ENCODE results near the gene PCDHB2. TPM values are rescaled to one million over a fixed set of nuclear protein-coding genes. Genes with fewer than 3 reads are reported as not detected.
"Not testable (repeated sequence)": the region's sequence is repeated elsewhere in the genome, so short reads cannot be mapped to it uniquely, and the experiment has no call there.

Gene PCDHB2
- total and polyA plus RNA-seq, 8 donors = 0.43 to 3.3 (median 0.61) TPM; not detected in 3

- intact Hi-C loops (cut with DNase I; ENCODE audit: low total_unique reads) = no loop called here
- no peak for TF ChIP-seq POLR2A (IDR thresholded peaks at IDR 0.05)
- TF ChIP-seq EP300 (IDR thresholded peaks at IDR 0.05) = no peak
- TF ChIP-seq, protein P1, sequence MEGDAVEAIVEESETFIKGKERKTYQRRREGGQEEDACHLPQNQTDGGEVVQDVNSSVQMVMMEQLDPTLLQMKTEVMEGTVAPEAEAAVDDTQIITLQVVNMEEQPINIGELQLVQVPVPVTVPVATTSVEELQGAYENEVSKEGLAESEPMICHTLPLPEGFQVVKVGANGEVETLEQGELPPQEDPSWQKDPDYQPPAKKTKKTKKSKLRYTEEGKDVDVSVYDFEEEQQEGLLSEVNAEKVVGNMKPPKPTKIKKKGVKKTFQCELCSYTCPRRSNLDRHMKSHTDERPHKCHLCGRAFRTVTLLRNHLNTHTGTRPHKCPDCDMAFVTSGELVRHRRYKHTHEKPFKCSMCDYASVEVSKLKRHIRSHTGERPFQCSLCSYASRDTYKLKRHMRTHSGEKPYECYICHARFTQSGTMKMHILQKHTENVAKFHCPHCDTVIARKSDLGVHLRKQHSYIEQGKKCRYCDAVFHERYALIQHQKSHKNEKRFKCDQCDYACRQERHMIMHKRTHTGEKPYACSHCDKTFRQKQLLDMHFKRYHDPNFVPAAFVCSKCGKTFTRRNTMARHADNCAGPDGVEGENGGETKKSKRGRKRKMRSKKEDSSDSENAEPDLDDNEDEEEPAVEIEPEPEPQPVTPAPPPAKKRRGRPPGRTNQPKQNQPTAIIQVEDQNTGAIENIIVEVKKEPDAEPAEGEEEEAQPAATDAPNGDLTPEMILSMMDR (IDR thresholded peaks at IDR 0.05) = no peak
- no peak for TF ChIP-seq POLR2AphosphoS5 (IDR thresholded peaks at IDR 0.05)
- H3K9me3 ChIP-seq = peaks cover 13 to 77% (median 56%) of the 10 kb centered on the region in 4 donors
- WGBS, 5 donors = 18 to 26% (median 19%) methylated on average over 19 of the region's 19 CpGs
- peaks cover 0 to 45% (median 0%) of the 10 kb centered on the region in 3 donors for H3K27me3 ChIP-seq
- H3K4me3 ChIP-seq = peak within 1 kb of the TSS in 1 of 4 donors; percentile 17
- DNase-seq = peak in 1 of 2 donors; percentile 59
- H3K36me3 ChIP-seq = no peaks in the 10 kb centered on the region
- no peaks in the 10 kb centered on the region for H3K4me1 ChIP-seq
- H3K27ac ChIP-seq = no peak within 1 kb of the TSS
Observed at GRCh38 chr5:141100243-141100805, 5.9 kb downstream of the PCDHB2 start, which contains the start of gene PCDHB3. PCDHB3 (plus strand) TSS chr5:141100473; CDS start chr5:141100650, 177 bp downstream.

GRCh38 chr5:141101059-141101458 is 6.6 kb downstream of the PCDHB2 start:
- intact Hi-C loops (cut with DNase I; ENCODE audit: low total_unique reads) = no loop called here
- peaks cover 0 to 40% (median 0%) of the 10 kb centered on the region in 3 donors for H3K27me3 ChIP-seq
- no peak overlapping the region for H3K27ac ChIP-seq
- peak overlapping the region in 1 of 4 donors; percentile 17 for H3K4me3 ChIP-seq
- no peak for TF ChIP-seq POLR2A (IDR thresholded peaks at IDR 0.05)
- TF ChIP-seq, protein P1 (IDR thresholded peaks at IDR 0.05) = no peak
- TF ChIP-seq EP300 (IDR thresholded peaks at IDR 0.05) = no peak
- TF ChIP-seq POLR2AphosphoS5 (IDR thresholded peaks at IDR 0.05) = no peak
- no peaks in the 10 kb centered on the region for H3K36me3 ChIP-seq
- no peak for DNase-seq
- no peaks in the 10 kb centered on the region for H3K4me1 ChIP-seq
- peaks cover 9 to 70% (median 48%) of the 10 kb centered on the region in 4 donors for H3K9me3 ChIP-seq
- WGBS, 5 donors = 34 to 63% (median 41%) methylated on average over 20 of the region's 20 CpGs

DNA sequence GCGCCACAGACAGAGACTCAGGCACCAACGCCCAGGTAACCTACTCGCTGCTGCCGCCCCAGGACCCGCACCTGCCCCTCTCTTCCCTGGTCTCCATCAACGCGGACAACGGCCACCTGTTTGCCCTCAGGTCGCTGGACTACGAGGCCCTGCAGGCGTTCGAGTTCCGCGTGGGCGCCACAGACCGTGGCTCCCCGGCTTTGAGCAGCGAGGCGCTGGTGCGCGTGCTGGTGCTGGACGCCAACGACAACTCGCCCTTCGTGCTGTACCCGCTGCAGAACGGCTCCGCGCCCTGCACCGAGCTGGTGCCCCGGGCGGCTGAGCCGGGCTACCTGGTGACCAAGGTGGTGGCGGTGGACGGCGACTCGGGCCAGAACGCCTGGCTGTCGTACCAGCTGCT is 7.7 kb downstream of the PCDHB2 start:
- WGBS, 5 donors = 36 to 54% (median 40%) methylated on average over 1 to 39 of the region's 39 CpGs
- DNase-seq; H3K4me1 ChIP-seq; H3K27ac ChIP-seq; H3K4me3 ChIP-seq; H3K36me3 ChIP-seq; intact Hi-C loops (cut with DNase I; ENCODE audit: low total_unique reads): not testable (repeated sequence)
- Histone ChIP-seq H3K9me3 (peaks cover 9 to 67% (median 42%) of the 10 kb centered on the region in 4 donors), H3K27me3 (peaks cover 0 to 33% (median 0%) of the 10 kb centered on the region in 3 donors)

DNA sequence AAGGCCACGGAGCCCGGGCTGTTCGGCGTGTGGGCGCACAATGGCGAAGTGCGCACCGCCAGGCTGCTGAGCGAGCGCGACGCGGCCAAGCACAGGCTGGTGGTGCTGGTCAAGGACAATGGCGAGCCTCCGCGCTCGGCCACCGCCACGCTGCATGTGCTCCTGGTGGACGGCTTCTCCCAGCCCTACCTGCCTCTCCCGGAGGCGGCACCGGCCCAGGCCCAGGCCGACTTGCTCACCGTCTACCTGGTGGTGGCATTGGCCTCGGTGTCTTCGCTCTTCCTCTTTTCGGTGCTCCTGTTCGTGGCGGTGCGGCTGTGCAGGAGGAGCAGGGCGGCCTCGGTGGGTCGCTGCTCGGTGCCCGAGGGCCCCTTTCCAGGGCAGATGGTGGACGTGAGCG is 8.1 kb downstream of the PCDHB2 start:
- H3K36me3 ChIP-seq; H3K4me1 ChIP-seq; H3K4me3 ChIP-seq; H3K27ac ChIP-seq; DNase-seq; intact Hi-C loops (cut with DNase I; ENCODE audit: low total_unique reads): not testable (repeated sequence)
- WGBS, 5 donors = 29 to 48% (median 47%) methylated on average over 12 to 22 of the region's 38 CpGs; no CpG with 5 or more reads in 2 of the 5 donors
- peaks cover 0 to 29% (median 0%) of the 10 kb centered on the region in 3 donors for H3K27me3 ChIP-seq
- H3K9me3 ChIP-seq = peaks cover 9 to 65% (median 41%) of the 10 kb centered on the region in 4 donors

- intact Hi-C loops (cut with DNase I; ENCODE audit: low total_unique reads) = no loop called here
- TF ChIP-seq, protein P1 (IDR thresholded peaks at IDR 0.05) = no peak
- TF ChIP-seq EP300 (IDR thresholded peaks at IDR 0.05) (no peak), POLR2AphosphoS5 (IDR thresholded peaks at IDR 0.05) (no peak), POLR2A (IDR thresholded peaks at IDR 0.05) (no peak)
- DNase-seq = no peak
- peaks cover 0 to 18% (median 0%) of the 10 kb centered on the region in 3 donors for H3K27me3 ChIP-seq
- no peaks in the 10 kb centered on the region for H3K4me1 ChIP-seq
- 60 to 89% (median 80%) methylated on average over 2 of the region's 2 CpGs for WGBS, 5 donors
- H3K27ac ChIP-seq = no peak overlapping the region
- no peak overlapping the region for H3K4me3 ChIP-seq
- no peaks in the 10 kb centered on the region for H3K36me3 ChIP-seq
- H3K9me3 ChIP-seq = peaks cover 5 to 59% (median 33%) of the 10 kb centered on the region in 4 donors
Observed at GRCh38 chr5:141105350-141105749, 10.9 kb downstream of the PCDHB2 start.
